GM12801 (cell line): ENCODE results near the gene FBXO48.

Experiments
- TF ChIP-seq, protein P1 (sequence below): IDR thresholded peaks from one replicate; pipeline ENCODE4 v1.5.1; 2011; ENCODE audit warnings: control low read depth; ENCODE audit not compliant: insufficient read length; ENCODE audit errors: extremely low read depth

Gene FBXO48

DNA sequence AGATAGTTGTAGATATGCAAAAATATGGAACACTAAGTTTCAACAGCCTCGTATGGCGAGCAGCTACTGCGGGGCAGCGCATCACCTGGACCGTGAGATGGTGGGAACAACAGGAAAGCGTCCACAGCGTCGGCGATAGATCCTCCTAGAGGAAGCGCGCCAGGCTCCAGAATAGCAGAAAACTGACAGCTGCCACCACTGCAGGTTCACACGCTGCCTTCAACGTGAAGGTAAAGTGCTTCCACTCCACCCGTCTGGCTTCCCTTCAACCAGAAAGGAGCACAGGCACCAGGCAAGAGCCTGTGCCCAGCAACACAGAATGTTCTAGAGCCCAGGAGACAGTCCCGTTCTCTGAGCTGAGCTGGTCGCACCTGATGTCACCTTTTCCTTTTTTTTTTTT lies 20.0 kb downstream of the FBXO48 start:
- TF ChIP-seq, protein P1, sequence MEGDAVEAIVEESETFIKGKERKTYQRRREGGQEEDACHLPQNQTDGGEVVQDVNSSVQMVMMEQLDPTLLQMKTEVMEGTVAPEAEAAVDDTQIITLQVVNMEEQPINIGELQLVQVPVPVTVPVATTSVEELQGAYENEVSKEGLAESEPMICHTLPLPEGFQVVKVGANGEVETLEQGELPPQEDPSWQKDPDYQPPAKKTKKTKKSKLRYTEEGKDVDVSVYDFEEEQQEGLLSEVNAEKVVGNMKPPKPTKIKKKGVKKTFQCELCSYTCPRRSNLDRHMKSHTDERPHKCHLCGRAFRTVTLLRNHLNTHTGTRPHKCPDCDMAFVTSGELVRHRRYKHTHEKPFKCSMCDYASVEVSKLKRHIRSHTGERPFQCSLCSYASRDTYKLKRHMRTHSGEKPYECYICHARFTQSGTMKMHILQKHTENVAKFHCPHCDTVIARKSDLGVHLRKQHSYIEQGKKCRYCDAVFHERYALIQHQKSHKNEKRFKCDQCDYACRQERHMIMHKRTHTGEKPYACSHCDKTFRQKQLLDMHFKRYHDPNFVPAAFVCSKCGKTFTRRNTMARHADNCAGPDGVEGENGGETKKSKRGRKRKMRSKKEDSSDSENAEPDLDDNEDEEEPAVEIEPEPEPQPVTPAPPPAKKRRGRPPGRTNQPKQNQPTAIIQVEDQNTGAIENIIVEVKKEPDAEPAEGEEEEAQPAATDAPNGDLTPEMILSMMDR: no peak

DNA sequence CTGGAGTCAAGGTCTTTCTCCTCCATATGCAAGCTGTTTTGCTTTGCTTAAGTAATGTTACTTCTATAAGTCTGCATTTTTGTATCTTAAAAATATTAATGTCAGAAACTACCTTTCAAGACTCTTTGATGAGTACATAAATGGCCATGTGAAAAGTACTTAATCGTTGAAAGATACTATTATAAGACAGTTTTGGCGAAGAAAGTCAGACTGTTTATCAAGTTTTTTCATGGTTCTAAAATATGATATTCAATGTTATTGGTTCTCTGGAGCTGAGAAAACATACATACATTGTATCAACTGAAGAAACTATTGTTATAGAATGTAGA lies 25.1 kb downstream of the FBXO48 start:
- TF ChIP-seq, protein P1: no peak

DNA sequence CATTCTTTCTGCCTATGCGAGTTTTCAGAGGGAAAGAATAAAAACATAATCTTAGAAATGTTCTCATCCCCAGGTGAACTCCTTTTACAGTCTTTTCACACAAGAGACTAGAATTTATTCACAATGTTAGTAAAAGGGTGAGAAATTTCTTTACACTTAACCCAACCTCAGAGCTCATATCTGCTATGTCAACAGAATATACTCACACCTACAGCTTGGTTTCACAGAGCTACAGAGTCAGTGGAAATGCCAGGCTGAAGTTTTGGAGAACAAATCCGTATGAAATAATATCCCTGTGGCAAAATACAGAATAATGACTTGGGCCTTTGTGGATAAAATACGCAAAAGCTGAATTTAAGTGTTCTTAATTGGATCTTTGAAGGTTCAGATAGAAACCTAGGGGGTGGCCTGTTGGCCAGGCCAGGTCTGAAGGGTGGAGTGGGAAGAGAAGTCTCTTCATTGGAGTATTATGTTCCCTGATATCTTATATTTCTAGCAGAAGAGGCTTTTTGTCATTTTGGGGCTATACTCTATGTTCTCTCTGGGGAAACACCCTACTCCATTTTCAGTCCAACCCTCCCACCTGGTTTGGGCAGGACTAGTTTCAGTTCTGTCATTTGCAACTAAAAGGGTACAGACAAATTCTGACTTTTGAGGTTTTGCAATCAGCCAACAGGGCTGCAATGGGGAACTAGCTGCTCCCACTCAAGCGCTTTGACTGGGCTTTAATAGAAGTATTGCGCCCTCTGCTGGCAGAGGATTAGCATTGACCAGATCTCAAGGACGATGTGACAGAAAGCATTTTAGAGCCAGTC lies 25.7 kb downstream of the FBXO48 start:
- TF ChIP-seq, protein P1: peak; percentile 12

DNA sequence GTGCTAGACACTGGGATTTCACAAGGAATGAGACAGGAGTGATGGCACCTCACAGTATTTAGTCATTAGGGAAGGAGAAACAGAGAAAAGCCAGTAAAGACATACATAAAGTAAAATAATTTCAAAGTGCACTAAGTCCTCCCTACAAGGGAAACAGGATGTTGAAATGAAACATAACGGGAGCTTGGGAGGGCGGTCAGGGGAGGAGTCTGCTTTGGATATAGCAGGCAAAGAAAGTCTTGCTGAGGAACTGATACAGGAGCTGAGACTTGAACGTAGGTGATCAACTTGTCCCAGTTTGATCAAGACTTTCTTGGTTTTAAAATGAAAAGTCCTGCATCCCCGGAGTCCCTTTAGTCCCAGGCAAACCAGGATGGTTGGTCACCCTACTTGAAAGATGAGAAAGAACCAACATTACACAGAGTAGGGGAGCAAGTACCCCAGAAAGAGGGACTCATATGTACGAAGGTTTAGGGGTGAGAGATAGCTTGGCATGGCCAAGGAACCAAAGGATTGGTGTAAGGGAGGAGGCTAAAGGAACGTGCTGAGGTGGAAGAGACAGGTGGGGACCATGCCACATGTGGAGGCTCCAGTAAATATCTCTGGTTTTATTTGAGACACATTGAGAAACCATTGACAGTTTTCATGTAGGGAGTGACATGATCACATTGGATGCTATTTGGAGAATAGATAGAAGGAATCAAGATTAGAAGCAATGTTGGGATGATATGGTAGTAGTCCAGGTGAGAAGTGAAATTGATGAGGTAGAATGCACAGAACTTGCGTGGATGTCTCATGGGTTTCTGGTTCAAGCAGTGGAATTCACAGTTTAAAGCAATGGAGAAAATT lies 28.4 kb downstream of the FBXO48 start:
- TF ChIP-seq, protein P1: no peak

DNA sequence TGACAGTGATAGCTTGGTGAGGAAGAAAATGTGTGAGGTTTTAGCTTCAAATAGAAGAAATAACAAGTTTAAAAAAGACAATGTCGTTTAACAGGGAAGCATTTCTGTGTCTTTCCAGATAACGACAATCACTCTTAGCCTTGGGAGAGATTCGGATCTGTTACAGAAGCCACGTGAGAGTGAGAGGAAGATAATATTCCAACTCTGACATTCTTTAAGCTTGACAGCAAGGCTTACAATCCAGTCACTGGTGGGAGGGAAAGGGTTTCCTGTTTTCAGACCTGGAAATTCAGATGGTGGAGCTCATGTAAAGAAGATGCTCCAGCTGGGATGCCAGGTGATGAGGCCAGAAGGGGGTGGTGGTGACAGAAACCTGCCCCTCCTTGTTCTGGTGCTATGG lies 30.8 kb downstream of the FBXO48 start:
- TF ChIP-seq, protein P1: no peak

DNA sequence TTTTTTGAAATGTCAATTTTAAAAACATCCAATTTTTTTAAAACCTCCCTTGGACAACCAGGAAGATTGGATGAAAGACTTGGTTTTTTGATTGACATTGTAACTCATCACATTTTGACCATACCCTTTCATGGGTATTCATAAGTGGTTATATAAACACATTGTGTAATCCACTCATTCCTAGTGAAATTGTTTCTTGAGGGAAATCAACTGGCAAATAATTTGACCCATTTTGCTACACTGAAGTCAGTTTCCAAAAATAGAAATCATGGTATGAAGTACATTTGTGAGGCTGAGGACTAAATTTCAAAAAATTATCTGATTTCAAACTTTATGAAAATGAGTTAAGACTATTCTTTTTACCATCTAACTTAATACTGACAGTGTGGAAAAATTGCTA lies 31.5 kb downstream of the FBXO48 start:
- TF ChIP-seq, protein P1: no peak

DNA sequence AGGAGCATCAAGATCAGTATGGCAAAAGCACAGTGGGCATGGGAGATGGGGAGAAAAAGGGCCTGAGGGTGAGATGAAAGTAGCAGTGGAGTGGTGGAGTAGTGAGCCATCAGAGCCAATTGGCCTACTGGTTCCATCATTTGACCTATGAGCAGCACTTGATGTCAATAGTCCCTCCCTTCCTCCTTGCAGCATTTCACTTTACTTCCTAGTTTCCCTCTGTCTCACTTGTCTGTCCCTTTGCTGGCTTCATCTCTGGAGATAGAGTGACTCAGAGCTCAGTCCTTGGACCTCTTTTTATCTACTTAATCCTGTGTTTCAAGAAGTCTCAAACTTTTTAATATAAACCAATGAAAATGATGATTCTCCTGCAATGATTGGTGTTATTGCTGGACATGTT lies 32.1 kb downstream of the FBXO48 start:
- TF ChIP-seq, protein P1: no peak
